HEK293T (cell line): ENCODE measurements around the gene LCLAT1.
"Not testable (repeated sequence)": the region's sequence is repeated elsewhere in the genome, so short reads cannot be mapped to it uniquely, and the experiment has no call there.

Source experiments
- CTCF ChIA-PET: fragments of 350-600 bp; formaldehyde crosslinking; extraction: SDS; loops from one replicate; lab custom pipeline; 2021; ENCODE audit warnings: antibody characterized with exemption, inconsistent platforms; lab: Yijun Ruan, JAX
- POLR2A ChIA-PET: fragments of 350-600 bp; formaldehyde crosslinking; extraction: SDS; loops from one replicate; lab custom pipeline; 2020; ENCODE audit warnings: antibody characterized with exemption, inconsistent platforms; lab: Yijun Ruan, JAX
- DNase-seq: peaks from one replicate; pipeline ENCODE4 v3.0.0; 2012; ENCODE audit warnings: mixed read lengths; ENCODE audit errors: extremely low spot score
- ARNT ChIP-seq: fragments of 450-650 bp; IDR thresholded peaks from 2 replicates; pipeline ENCODE4 v1.6.1; 2017; ENCODE audit warnings: mild to moderate bottlenecking
- BHLHE40 ChIP-seq: fragments of 450-650 bp; IDR thresholded peaks from 2 replicates; pipeline ENCODE4 v1.6.1; 2016; ENCODE audit warnings: mild to moderate bottlenecking, moderate library complexity, borderline replicate concordance
- CTBP1 ChIP-seq: fragments of 450-650 bp; IDR thresholded peaks from 2 replicates; pipeline ENCODE4 v1.6.1; 2016; ENCODE audit warnings: borderline replicate concordance
- ELF4 ChIP-seq: fragments of 450-650 bp; IDR thresholded peaks from 2 replicates; pipeline ENCODE4 v1.6.1; 2017; ENCODE audit warnings: antibody characterized with exemption
- FOXA1 ChIP-seq: fragments of 450-650 bp; IDR thresholded peaks from 2 replicates; pipeline ENCODE4 v1.6.1; 2016; ENCODE audit warnings: mild to moderate bottlenecking
- FOXK2 ChIP-seq: fragments of 450-650 bp; IDR thresholded peaks from 2 replicates; pipeline ENCODE4 v1.6.1; 2016; ENCODE audit warnings: mild to moderate bottlenecking
- FOXM1 ChIP-seq: fragments of 450-650 bp; IDR thresholded peaks from 2 replicates; pipeline ENCODE4 v1.6.1; 2017; ENCODE audit warnings: mild to moderate bottlenecking, borderline replicate concordance
- HDGF ChIP-seq: fragments of 450-650 bp; IDR thresholded peaks from 2 replicates; pipeline ENCODE4 v1.6.1; 2017; ENCODE audit warnings: antibody characterized with exemption, borderline replicate concordance
- L3MBTL2 ChIP-seq: fragments of 450-650 bp; conservative IDR thresholded peaks from 2 replicates; pipeline ENCODE4 v1.6.1; 2016; ENCODE audit warnings: mild to moderate bottlenecking
- LEF1 ChIP-seq: fragments of 450-650 bp; IDR thresholded peaks from 2 replicates; pipeline ENCODE4 v1.6.1; 2017; ENCODE audit warnings: mild to moderate bottlenecking, borderline replicate concordance
- NFRKB ChIP-seq: fragments of 450-650 bp; IDR thresholded peaks from 2 replicates; pipeline ENCODE4 v1.6.1; 2016; ENCODE audit warnings: mild to moderate bottlenecking, moderate library complexity
- PKNOX1 ChIP-seq: fragments of 450-650 bp; IDR thresholded peaks from 2 replicates; pipeline ENCODE4 v1.6.1; 2016
- SP1 ChIP-seq: fragments of 450-650 bp; IDR thresholded peaks from 2 replicates; pipeline ENCODE4 v1.6.1; 2017
- SUZ12 ChIP-seq: fragments of 450-650 bp; IDR thresholded peaks from 2 replicates; pipeline ENCODE4 v1.6.1; 2016; ENCODE audit warnings: mild to moderate bottlenecking
- TARDBP ChIP-seq: fragments of 450-650 bp; IDR thresholded peaks from 2 replicates; pipeline ENCODE4 v1.6.1; 2016
- ZNF384 ChIP-seq: fragments of 450-650 bp; IDR thresholded peaks from 2 replicates; pipeline ENCODE4 v1.6.1; 2016

Gene LCLAT1

GRCh38 chr2:30591186-30591585, 144.1 kb downstream of the LCLAT1 start:
- ChIA-PET POLR2A (no interaction called here), CTCF (no interaction called here)
- DNase-seq, result no peak
- TF ChIP-seq L3MBTL2 (no peak), FOXA1 (no peak), HDGF (no peak), TARDBP (no peak), ELF4 (no peak), SUZ12 (no peak), ZNF384 (no peak), NFRKB (no peak), PKNOX1 (no peak), SP1 (no peak), FOXM1 (no peak)

GRCh38 chr2:30601375-30601774, 154.3 kb downstream of the LCLAT1 start:
- ChIA-PET POLR2A (no interaction called here), CTCF (no interaction called here)
- DNase-seq, result no peak
- TF ChIP-seq ZNF384 (no peak), ELF4 (no peak)

- CTCF ChIA-PET, result no interaction called here
- no peak for TF ChIP-seq FOXM1
- TF ChIP-seq FOXA1, result no peak
- no peak for TF ChIP-seq BHLHE40
- no peak for TF ChIP-seq NFRKB
- TF ChIP-seq PKNOX1, result no peak
- TF ChIP-seq FOXK2, result no peak
- no peak for TF ChIP-seq ARNT
- no peak for TF ChIP-seq ELF4
- no peak for TF ChIP-seq LEF1
- no peak for TF ChIP-seq ZNF384
- TF ChIP-seq TARDBP, result no peak
- TF ChIP-seq SP1, result no peak
- no peak for TF ChIP-seq L3MBTL2
- no peak for TF ChIP-seq CTBP1
- no peak for TF ChIP-seq SUZ12
- no peak for TF ChIP-seq HDGF
- DNase-seq, result no peak
- POLR2A ChIA-PET, result no interaction called here
Measured at GRCh38 chr2:30605197-30605596, 158.2 kb downstream of the LCLAT1 start.

GRCh38 chr2:30608643-30609042, 161.6 kb downstream of the LCLAT1 start:
- TF ChIP-seq TARDBP (no peak), FOXK2 (no peak), CTBP1 (no peak)
- no peak for DNase-seq
- CTCF ChIA-PET, result no interaction called here
- POLR2A ChIA-PET, result no interaction called here

- TF ChIP-seq FOXM1 (no peak), HDGF (no peak), SP1 (no peak), TARDBP (no peak), ELF4 (no peak), ZNF384 (no peak), PKNOX1 (no peak), BHLHE40 (no peak), NFRKB (no peak), ARNT (no peak), SUZ12 (no peak), LEF1 (no peak), FOXA1 (no peak), FOXK2 (no peak), CTBP1 (no peak), L3MBTL2 (no peak)
- ChIA-PET POLR2A (no interaction called here), CTCF (no interaction called here)
- no peak for DNase-seq
Measured at GRCh38 chr2:30611583-30611982, 164.5 kb downstream of the LCLAT1 start.

- TF ChIP-seq FOXM1 (no peak), BHLHE40 (no peak), HDGF (no peak), FOXA1 (no peak), SP1 (no peak)
- DNase-seq, result no peak
- ChIA-PET POLR2A (no interaction called here), CTCF (no interaction called here)
Measured at GRCh38 chr2:30612371-30612770, 165.3 kb downstream of the LCLAT1 start.

- POLR2A ChIA-PET, result no interaction called here
- TF ChIP-seq ELF4 (no peak), TARDBP (no peak), LEF1 (no peak), SP1 (no peak), FOXA1 (no peak), SUZ12 (no peak), NFRKB (no peak), L3MBTL2 (no peak), BHLHE40 (no peak), CTBP1 (no peak), FOXM1 (no peak), HDGF (no peak), PKNOX1 (no peak), FOXK2 (no peak), ARNT (no peak), ZNF384 (no peak)
- CTCF ChIA-PET, result no interaction called here
- DNase-seq, result no peak
Measured at GRCh38 chr2:30613001-30613400, 166.0 kb downstream of the LCLAT1 start.

- POLR2A ChIA-PET, CTCF ChIA-PET, DNase-seq: not testable (repeated sequence)
Measured at GRCh38 chr2:30614227-30614626, 167.2 kb downstream of the LCLAT1 start.
